ENCODE results near the gene SSBP3. TPM values are rescaled to one million over a fixed set of nuclear protein-coding genes. Genes with fewer than 3 reads are reported as not detected.

SSBP3 gene
- total RNA-seq, 1 experiment from 2014 or later, result 115 TPM

DNA sequence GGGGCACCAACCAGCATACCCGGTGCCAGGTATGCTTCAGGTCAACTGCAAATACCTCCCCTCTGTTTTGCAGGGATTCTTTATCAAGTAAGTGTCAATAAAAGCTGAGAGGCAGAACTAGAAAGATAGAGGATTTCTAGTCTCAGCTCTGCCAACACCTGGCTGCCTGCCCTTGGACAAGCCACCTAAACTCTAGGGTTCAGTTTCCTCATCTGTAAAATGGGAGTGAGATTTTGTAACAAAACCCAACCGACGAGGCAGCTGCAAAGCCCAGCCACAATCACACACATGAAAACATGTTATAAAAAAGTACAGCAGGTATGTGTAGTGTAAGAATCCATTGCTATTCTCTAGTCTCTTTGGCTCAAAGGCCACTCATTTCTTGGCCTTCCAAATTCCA, 8.2 kb downstream of the SSBP3 start:
- no peak for ATAC-seq
- DNase-seq (ENCODE audit: low spot score), result no peak
- Mint-ChIP-seq H3K27me3 (ENCODE audit: low read depth) (no peaks in the 10 kb centered on the region), H3K4me1 (peaks cover 47% of the 10 kb centered on the region), H3K4me3 (no peak overlapping the region), H3K36me3 (peaks cover 68% of the 10 kb centered on the region), H3K9me3 (no peaks in the 10 kb centered on the region), H3K27ac (no peak overlapping the region)
- CTCF ChIA-PET, result interaction anchor here (0.6 kb wide), 1 partner anchor 85 kb away, joined by 4 read pairs; no protein-coding TSS in a partner anchor
- POLR2A ChIA-PET, result interaction anchor here (2.2 kb wide), 1 partner anchor 9 kb away, joined by 8 read pairs; the partner anchor contains the start of gene SSBP3
- TF ChIP-seq, protein P1, sequence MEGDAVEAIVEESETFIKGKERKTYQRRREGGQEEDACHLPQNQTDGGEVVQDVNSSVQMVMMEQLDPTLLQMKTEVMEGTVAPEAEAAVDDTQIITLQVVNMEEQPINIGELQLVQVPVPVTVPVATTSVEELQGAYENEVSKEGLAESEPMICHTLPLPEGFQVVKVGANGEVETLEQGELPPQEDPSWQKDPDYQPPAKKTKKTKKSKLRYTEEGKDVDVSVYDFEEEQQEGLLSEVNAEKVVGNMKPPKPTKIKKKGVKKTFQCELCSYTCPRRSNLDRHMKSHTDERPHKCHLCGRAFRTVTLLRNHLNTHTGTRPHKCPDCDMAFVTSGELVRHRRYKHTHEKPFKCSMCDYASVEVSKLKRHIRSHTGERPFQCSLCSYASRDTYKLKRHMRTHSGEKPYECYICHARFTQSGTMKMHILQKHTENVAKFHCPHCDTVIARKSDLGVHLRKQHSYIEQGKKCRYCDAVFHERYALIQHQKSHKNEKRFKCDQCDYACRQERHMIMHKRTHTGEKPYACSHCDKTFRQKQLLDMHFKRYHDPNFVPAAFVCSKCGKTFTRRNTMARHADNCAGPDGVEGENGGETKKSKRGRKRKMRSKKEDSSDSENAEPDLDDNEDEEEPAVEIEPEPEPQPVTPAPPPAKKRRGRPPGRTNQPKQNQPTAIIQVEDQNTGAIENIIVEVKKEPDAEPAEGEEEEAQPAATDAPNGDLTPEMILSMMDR (IDR thresholded peaks at IDR 0.05), result no peak
- no peak for TF ChIP-seq ZNF317 (CRISPR knock-in tag; IDR thresholded peaks at IDR 0.05; ENCODE audit: borderline replicate concordance, low read depth)
- TF ChIP-seq, protein P2, sequence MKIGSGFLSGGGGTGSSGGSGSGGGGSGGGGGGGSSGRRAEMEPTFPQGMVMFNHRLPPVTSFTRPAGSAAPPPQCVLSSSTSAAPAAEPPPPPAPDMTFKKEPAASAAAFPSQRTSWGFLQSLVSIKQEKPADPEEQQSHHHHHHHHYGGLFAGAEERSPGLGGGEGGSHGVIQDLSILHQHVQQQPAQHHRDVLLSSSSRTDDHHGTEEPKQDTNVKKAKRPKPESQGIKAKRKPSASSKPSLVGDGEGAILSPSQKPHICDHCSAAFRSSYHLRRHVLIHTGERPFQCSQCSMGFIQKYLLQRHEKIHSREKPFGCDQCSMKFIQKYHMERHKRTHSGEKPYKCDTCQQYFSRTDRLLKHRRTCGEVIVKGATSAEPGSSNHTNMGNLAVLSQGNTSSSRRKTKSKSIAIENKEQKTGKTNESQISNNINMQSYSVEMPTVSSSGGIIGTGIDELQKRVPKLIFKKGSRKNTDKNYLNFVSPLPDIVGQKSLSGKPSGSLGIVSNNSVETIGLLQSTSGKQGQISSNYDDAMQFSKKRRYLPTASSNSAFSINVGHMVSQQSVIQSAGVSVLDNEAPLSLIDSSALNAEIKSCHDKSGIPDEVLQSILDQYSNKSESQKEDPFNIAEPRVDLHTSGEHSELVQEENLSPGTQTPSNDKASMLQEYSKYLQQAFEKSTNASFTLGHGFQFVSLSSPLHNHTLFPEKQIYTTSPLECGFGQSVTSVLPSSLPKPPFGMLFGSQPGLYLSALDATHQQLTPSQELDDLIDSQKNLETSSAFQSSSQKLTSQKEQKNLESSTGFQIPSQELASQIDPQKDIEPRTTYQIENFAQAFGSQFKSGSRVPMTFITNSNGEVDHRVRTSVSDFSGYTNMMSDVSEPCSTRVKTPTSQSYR (CRISPR knock-in tag; IDR thresholded peaks at IDR 0.05), result no peak
- no peak for TF ChIP-seq JUN (CRISPR knock-in tag; IDR thresholded peaks at IDR 0.05)
- TF ChIP-seq MYBL2 (CRISPR knock-in tag; IDR thresholded peaks at IDR 0.05), result no peak
- TF ChIP-seq NFE2L1 (CRISPR knock-in tag; IDR thresholded peaks at IDR 0.05), result no peak

DNA sequence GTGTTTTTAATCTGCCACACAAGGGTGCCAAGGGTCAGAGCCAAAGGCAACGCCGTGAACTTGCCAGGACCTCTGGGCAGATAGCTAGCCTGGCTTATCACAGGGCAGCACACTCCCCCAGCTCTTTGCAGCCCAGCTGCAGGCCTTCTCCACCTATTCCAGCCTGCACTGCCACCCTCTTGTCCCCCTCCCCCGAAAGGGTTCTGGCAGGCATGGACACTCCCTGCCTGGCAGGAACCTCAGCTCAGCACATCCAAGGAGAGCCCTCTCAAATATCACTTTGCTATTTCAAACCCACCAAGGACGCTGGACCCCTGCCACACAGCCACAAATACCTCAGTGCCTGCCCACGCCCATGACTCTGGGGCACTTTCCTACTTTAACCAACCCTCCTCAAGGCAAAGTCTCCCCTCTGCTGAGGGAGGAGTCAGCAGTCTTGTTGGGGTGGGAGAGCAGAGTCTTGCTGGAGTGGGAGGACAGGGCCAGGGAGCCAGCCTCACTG, 9.1 kb downstream of the SSBP3 start:
- ChIA-PET POLR2A (interaction anchor here (0.6 to 2.2 kb wide), 3 partner anchors 10 to 47 kb away, joined by 3 to 8 read pairs (median 4); partner anchors contain the start of gene SSBP3), CTCF (interaction anchor here (0.6 to 3.2 kb wide), 4 partner anchors 87 to 273 kb away, joined by 3 to 14 read pairs (median 3); no protein-coding TSS in a partner anchor)
- no peaks in the 10 kb centered on the region for H3K27me3 Mint-ChIP-seq (ENCODE audit: low read depth)
- DNase-seq (ENCODE audit: low spot score) (no peak), ATAC-seq (peak; percentile 32; the same call in 1 of the 2 replicates)
- H3K4me3 Mint-ChIP-seq, result no peak overlapping the region
- no peaks in the 10 kb centered on the region for H3K9me3 Mint-ChIP-seq
- H3K36me3 Mint-ChIP-seq, result peaks cover 69% of the 10 kb centered on the region
- H3K27ac Mint-ChIP-seq, result peak overlapping the region; percentile 43
- peaks cover 44% of the 10 kb centered on the region for H3K4me1 Mint-ChIP-seq
- TF ChIP-seq OVOL2 (CRISPR knock-in tag; IDR thresholded peaks at IDR 0.05; ENCODE audit: borderline replicate concordance) (no peak), JUN (CRISPR knock-in tag; IDR thresholded peaks at IDR 0.05) (no peak), TCF7 (CRISPR knock-in tag; IDR thresholded peaks at IDR 0.05; ENCODE audit: low read depth) (no peak), ATF1 (CRISPR knock-in tag; IDR thresholded peaks at IDR 0.05) (no peak), ZNF138 (CRISPR knock-in tag; conservative IDR thresholded peaks at IDR 0.05) (no peak), ZNF416 (CRISPR knock-in tag; IDR thresholded peaks at IDR 0.05) (no peak), CREB1 (CRISPR knock-in tag; IDR thresholded peaks at IDR 0.05) (no peak), ZNF219 (CRISPR knock-in tag; IDR thresholded peaks at IDR 0.05; ENCODE audit: borderline replicate concordance) (no peak), ZNF396 (CRISPR knock-in tag; IDR thresholded peaks at IDR 0.05; ENCODE audit: borderline replicate concordance) (no peak)
- TF ChIP-seq, protein P3, sequence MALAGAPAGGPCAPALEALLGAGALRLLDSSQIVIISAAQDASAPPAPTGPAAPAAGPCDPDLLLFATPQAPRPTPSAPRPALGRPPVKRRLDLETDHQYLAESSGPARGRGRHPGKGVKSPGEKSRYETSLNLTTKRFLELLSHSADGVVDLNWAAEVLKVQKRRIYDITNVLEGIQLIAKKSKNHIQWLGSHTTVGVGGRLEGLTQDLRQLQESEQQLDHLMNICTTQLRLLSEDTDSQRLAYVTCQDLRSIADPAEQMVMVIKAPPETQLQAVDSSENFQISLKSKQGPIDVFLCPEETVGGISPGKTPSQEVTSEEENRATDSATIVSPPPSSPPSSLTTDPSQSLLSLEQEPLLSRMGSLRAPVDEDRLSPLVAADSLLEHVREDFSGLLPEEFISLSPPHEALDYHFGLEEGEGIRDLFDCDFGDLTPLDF (CRISPR knock-in tag; IDR thresholded peaks at IDR 0.05), result no peak

DNA sequence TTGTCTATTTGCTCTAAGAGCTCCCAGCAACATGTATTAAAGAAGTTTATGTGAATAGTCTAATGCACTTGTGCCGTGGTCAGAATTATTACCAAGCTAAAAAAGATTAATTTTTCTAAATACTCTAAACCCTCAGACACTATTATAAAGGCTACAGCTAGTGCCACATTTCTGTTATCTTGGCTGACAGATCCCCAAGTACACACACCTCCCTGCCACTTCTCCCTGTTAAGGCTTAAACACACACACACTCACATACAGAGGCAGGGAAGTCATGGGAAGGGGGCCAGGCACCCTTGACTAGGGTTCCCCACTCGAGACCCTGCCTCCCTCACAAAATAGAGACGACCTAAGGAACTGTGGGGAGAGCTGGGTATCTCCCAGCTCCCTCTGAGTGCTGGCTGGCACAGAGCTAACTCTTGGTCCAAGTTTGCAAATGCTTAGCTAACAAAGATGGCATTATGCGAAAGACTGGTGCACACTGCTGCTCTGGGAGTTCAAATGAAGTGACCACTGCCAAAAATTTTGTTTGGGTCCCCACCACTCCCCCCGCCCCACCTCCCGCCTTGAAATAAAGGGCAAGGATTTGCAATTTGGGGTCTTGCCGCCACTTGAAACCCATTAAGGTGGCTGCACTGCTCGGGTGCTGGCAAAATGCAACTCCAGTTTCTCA, 9.8 kb downstream of the SSBP3 start:
- DNase-seq (ENCODE audit: low spot score), result no peak
- ChIA-PET POLR2A (interaction anchor here (1.0 to 2.2 kb wide), 2 partner anchors 10 to 11 kb away, joined by 3 to 8 read pairs; partner anchors contain the start of gene SSBP3), CTCF (interaction anchor here (0.6 to 3.2 kb wide), 5 partner anchors 86 to 272 kb away, joined by 3 to 14 read pairs (median 3); no protein-coding TSS in a partner anchor)
- Mint-ChIP-seq H3K4me3 (no peak overlapping the region), H3K27me3 (ENCODE audit: low read depth) (no peaks in the 10 kb centered on the region), H3K4me1 (peaks cover 44% of the 10 kb centered on the region), H3K27ac (peak overlapping the region; percentile 43; the same call in 1 of the 2 replicates), H3K9me3 (no peaks in the 10 kb centered on the region), H3K36me3 (peaks cover 64% of the 10 kb centered on the region)
- no peak for ATAC-seq
- TF ChIP-seq NR1H2 (CRISPR knock-in tag; IDR thresholded peaks at IDR 0.05), result no peak
- no peak for TF ChIP-seq GRHL2 (CRISPR knock-in tag; IDR thresholded peaks at IDR 0.05; ENCODE audit: insufficient replicate concordance, severe bottlenecking)
- no peak for TF ChIP-seq CREB1 (CRISPR knock-in tag; IDR thresholded peaks at IDR 0.05)
- TF ChIP-seq, protein P3 (CRISPR knock-in tag; IDR thresholded peaks at IDR 0.05), result no peak
- no peak for TF ChIP-seq ZNF396 (CRISPR knock-in tag; IDR thresholded peaks at IDR 0.05; ENCODE audit: borderline replicate concordance)

All from WTC11 (cell line).